Measurements from ENCODE around the gene CYP26C1. TPM values are rescaled to one million over a fixed set of nuclear protein-coding genes. Genes with fewer than 3 reads are reported as not detected.

The CYP26C1 gene
- polyA plus RNA-seq (2013, experiment 1 of 2) = 0.88 TPM
- polyA plus RNA-seq (2013, experiment 2 of 2) = 0.40 TPM

GRCh38 chr10:93059975-93060886 lies at the start of gene CYP26C1:
CYP26C1 (plus strand) TSS chr10:93060798; CDS start chr10:93061264, 466 bp downstream.
- Histone ChIP-seq H3K4me3 (ENCODE audit: extremely low read depth, insufficient read depth, low read length, poor library complexity, severe bottlenecking) (peak within 1 kb of the TSS; percentile 8), H3K4me1 (ENCODE audit: control insufficient read depth, insufficient read depth, low read length, poor library complexity, severe bottlenecking) (peaks cover 19% of the 10 kb centered on the region)
- 20 to 29% methylated on average over 42 to 63 of the region's 67 CpGs for WGBS, 2 experiments (ENCODE audit: insufficient coverage in 2 of 2)

DNA sequence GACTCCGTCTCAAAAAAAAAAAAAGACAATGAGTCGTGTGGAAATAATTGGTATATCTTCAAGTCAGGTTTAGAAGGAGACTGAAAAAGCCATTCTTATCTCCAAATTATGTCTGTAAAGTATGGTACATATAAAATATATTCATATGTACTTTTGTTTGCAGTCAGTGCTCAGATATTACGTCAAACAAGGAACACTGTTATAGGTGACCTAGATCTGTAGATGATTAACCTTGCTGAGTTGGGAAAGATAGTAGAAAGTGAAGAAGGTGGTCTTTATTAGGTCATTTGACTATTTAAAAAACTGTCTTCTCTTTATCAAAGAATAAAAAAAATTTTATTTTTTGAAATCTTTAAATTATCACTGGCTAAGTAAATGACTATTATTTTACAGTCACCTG lies 44.9 kb upstream of the CYP26C1 start:
- Histone ChIP-seq H3K27ac (ENCODE audit: low read depth, low read length, severe bottlenecking) (no peak overlapping the region), H3K36me3 (ENCODE audit: control insufficient read depth, insufficient read depth, low read length) (no peaks in the 10 kb centered on the region), H3K4me3 (ENCODE audit: extremely low read depth, insufficient read depth, low read length, poor library complexity, severe bottlenecking) (no peak overlapping the region), H3K9me3 (ENCODE audit: control insufficient read depth, low read length) (no peaks in the 10 kb centered on the region), H3K4me1 (ENCODE audit: control insufficient read depth, insufficient read depth, low read length, poor library complexity, severe bottlenecking) (no peaks in the 10 kb centered on the region)
- no CpG with 5 or more reads among the region's 3 CpGs for WGBS, 2 experiments (ENCODE audit: insufficient coverage in 2 of 2)

More at GRCh38 chr10:93059975-93060886, at the start of gene CYP26C1:
- Histone ChIP-seq H3K36me3 (ENCODE audit: control insufficient read depth, insufficient read depth, low read length) (no peaks in the 10 kb centered on the region), H3K9me3 (ENCODE audit: control insufficient read depth, low read length) (no peaks in the 10 kb centered on the region), H3K27ac (ENCODE audit: low read depth, low read length, severe bottlenecking) (no peak within 1 kb of the TSS)

DNA sequence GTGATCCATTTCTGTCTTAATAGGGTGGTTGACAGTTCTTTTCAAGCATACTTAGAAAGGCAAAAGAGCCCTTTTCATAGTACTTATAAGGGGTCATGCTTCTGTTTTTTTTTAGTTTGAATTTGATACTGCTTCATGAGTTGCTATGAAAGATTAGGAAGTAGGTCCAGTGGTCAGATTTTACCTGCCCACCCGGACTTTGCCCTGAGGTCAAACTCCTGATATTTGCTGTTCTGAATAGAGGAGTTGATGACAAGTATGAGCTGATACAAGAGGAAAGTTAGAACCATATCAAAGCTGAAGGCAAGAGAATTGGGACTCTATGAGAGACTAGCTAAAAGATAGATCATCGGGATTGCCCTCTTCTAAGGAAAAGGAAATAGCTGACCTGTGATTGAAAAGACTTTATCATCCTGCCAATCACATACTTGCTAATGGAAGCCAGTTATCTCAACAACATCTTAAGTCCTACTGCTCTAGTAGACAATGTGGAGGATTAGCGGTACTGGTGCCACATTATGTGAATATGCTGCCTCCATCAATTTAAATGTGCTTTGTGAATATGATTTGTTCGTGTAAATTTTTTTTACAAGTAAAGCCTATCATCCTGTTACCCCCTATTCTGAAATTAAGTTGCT lies 37.5 kb upstream of the CYP26C1 start:
- H3K4me3 ChIP-seq (ENCODE audit: extremely low read depth, insufficient read depth, low read length, poor library complexity, severe bottlenecking) = no peak overlapping the region
- peaks cover 5% of the 10 kb centered on the region for H3K9me3 ChIP-seq (ENCODE audit: control insufficient read depth, low read length)
- H3K27ac ChIP-seq (ENCODE audit: low read depth, low read length, severe bottlenecking) = no peak overlapping the region
- WGBS, 2 experiments (ENCODE audit: insufficient coverage in 2 of 2) = 82 to 100% methylated on average over 1 of the region's 4 CpGs
- H3K4me1 ChIP-seq (ENCODE audit: control insufficient read depth, insufficient read depth, low read length, poor library complexity, severe bottlenecking) = no peaks in the 10 kb centered on the region
- no peaks in the 10 kb centered on the region for H3K36me3 ChIP-seq (ENCODE audit: control insufficient read depth, insufficient read depth, low read length)

DNA sequence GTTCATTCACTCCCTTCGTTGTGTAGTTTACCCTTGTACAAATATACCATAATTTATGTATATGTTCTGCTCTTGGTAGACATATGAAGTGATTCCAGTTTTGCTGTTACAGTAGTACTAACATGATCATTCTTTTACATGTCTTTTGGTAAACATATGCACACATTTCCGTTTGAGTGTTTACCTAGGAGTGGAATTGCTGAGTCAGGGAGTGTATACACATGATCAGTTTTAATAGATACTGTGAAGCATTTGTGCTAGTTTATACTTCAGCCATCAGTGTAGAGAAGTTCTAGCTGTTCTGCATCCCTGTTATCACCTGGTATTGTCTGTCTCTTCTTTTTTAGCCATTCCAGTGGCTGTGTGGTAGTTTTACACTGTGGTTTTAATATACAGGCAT lies 34.5 kb upstream of the CYP26C1 start:
- no CpG with 5 or more reads among the region's 2 CpGs for WGBS, 2 experiments (ENCODE audit: insufficient coverage in 2 of 2)
- no peaks in the 10 kb centered on the region for H3K36me3 ChIP-seq (ENCODE audit: control insufficient read depth, insufficient read depth, low read length)

DNA sequence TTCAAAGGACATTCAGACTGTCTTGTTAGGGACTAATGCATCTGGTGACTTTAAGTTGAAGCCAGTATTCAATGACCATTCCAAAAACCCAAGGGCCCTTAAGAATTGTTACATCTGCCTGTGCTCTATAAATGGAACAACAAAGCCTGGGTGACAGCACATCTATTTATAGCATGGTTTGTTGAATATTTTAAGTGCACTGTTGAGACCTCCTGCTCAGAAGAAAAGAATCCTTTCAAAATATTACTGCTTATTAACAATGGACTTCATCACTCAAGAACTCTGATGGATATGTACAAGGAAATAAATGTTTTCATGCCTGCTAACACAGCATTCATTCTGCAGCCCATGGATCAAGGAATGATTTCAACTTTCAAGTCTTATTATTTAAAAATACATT lies 33.1 kb upstream of the CYP26C1 start:
- Histone ChIP-seq H3K4me3 (ENCODE audit: extremely low read depth, insufficient read depth, low read length, poor library complexity, severe bottlenecking) (no peak overlapping the region), H3K9me3 (ENCODE audit: control insufficient read depth, low read length) (peaks cover 5% of the 10 kb centered on the region), H3K36me3 (ENCODE audit: control insufficient read depth, insufficient read depth, low read length) (no peaks in the 10 kb centered on the region), H3K4me1 (ENCODE audit: control insufficient read depth, insufficient read depth, low read length, poor library complexity, severe bottlenecking) (peaks cover 12% of the 10 kb centered on the region), H3K27ac (ENCODE audit: low read depth, low read length, severe bottlenecking) (no peak overlapping the region)

More for the DNA sequence above, 34.5 kb upstream of the CYP26C1 start:
- Histone ChIP-seq H3K4me1 (ENCODE audit: control insufficient read depth, insufficient read depth, low read length, poor library complexity, severe bottlenecking) (peaks cover 11% of the 10 kb centered on the region), H3K9me3 (ENCODE audit: control insufficient read depth, low read length) (peaks cover 5% of the 10 kb centered on the region), H3K27ac (ENCODE audit: low read depth, low read length, severe bottlenecking) (no peak overlapping the region), H3K4me3 (ENCODE audit: extremely low read depth, insufficient read depth, low read length, poor library complexity, severe bottlenecking) (no peak overlapping the region)

- Histone ChIP-seq H3K4me3 (ENCODE audit: extremely low read depth, insufficient read depth, low read length, poor library complexity, severe bottlenecking) (no peak overlapping the region), H3K27ac (ENCODE audit: low read depth, low read length, severe bottlenecking) (no peak overlapping the region), H3K36me3 (ENCODE audit: control insufficient read depth, insufficient read depth, low read length) (no peaks in the 10 kb centered on the region), H3K9me3 (ENCODE audit: control insufficient read depth, low read length) (peaks cover 5% of the 10 kb centered on the region), H3K4me1 (ENCODE audit: control insufficient read depth, insufficient read depth, low read length, poor library complexity, severe bottlenecking) (peaks cover 12% of the 10 kb centered on the region)
- no CpG with 5 or more reads among the region's 2 CpGs for WGBS, 2 experiments (ENCODE audit: insufficient coverage in 2 of 2)
Measured at GRCh38 chr10:93028883-93029282, 31.7 kb upstream of the CYP26C1 start.

DNA sequence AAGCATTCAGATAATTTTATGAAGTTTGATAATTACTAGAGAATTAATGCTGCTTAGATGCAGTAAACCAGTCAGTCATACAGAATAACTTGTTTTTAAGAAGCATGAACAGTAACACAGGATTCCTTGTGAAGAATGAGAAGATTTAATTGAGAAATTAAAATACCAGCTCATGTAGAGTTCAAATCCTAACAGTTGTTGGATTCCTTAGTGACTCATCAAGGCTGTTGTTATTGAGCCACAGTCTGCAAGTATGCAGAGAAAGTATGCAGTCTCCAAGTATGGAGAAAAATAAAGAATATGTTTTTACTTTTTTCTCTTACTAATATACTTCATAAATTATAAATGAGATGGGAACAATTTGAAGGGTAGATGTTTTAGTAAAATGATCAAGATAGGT lies 30.2 kb upstream of the CYP26C1 start:
- H3K4me1 ChIP-seq (ENCODE audit: control insufficient read depth, insufficient read depth, low read length, poor library complexity, severe bottlenecking) = peaks cover 12% of the 10 kb centered on the region
- H3K9me3 ChIP-seq (ENCODE audit: control insufficient read depth, low read length) = peaks cover 5% of the 10 kb centered on the region
- no peak overlapping the region for H3K4me3 ChIP-seq (ENCODE audit: extremely low read depth, insufficient read depth, low read length, poor library complexity, severe bottlenecking)
- H3K27ac ChIP-seq (ENCODE audit: low read depth, low read length, severe bottlenecking) = no peak overlapping the region
- H3K36me3 ChIP-seq (ENCODE audit: control insufficient read depth, insufficient read depth, low read length) = no peaks in the 10 kb centered on the region

DNA sequence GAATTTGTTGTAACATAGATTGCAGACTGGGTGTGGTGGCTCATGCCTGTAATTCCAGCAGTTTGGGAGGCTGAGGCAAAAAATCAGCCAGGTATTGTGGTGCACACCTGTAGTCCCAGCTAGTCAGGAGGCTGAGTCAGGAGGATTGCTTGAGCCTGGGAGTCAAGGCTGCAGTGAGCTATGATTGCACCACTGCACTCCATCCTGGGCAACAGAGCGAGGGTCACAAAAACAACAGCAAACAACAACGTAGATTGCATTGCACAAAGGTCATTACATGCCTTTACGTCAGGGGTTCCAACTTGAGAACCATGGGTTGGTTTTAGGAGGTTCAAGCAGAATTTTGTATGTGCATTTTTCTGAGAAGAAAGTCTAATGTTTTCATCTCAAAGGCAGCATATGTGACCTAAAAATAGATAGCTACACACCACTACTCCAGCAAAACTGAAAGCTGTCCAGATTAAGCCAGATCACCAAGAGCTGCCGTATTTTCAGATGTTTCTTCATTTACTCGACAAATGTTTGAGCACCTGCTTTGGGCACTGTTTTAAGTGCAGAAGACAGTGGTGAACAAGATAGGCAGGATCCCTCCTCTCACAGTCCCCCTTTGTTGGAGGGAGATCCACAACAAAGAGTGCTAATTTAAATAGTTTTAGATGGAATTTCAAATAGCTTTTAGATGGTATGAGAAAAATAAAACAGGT lies 28.3 kb upstream of the CYP26C1 start:
- Histone ChIP-seq H3K27ac (ENCODE audit: low read depth, low read length, severe bottlenecking) (no peak overlapping the region), H3K4me3 (ENCODE audit: extremely low read depth, insufficient read depth, low read length, poor library complexity, severe bottlenecking) (no peak overlapping the region)
- 80 to 96% methylated on average over 2 to 3 of the region's 5 CpGs for WGBS, 2 experiments (ENCODE audit: insufficient coverage in 2 of 2)

GRCh38 chr10:93032809-93033137 lies 27.8 kb upstream of the CYP26C1 start:
- WGBS, 2 experiments (ENCODE audit: insufficient coverage in 2 of 2) = 86 to 93% methylated on average over 1 of the region's 1 CpG
- Histone ChIP-seq H3K4me1 (ENCODE audit: control insufficient read depth, insufficient read depth, low read length, poor library complexity, severe bottlenecking) (peaks cover 12% of the 10 kb centered on the region), H3K4me3 (ENCODE audit: extremely low read depth, insufficient read depth, low read length, poor library complexity, severe bottlenecking) (no peak overlapping the region), H3K9me3 (ENCODE audit: control insufficient read depth, low read length) (peaks cover 2% of the 10 kb centered on the region), H3K36me3 (ENCODE audit: control insufficient read depth, insufficient read depth, low read length) (no peaks in the 10 kb centered on the region), H3K27ac (ENCODE audit: low read depth, low read length, severe bottlenecking) (no peak overlapping the region)

More for the DNA sequence above, 28.3 kb upstream of the CYP26C1 start:
- Histone ChIP-seq H3K9me3 (ENCODE audit: control insufficient read depth, low read length) (peaks cover 5% of the 10 kb centered on the region), H3K36me3 (ENCODE audit: control insufficient read depth, insufficient read depth, low read length) (no peaks in the 10 kb centered on the region), H3K4me1 (ENCODE audit: control insufficient read depth, insufficient read depth, low read length, poor library complexity, severe bottlenecking) (peaks cover 12% of the 10 kb centered on the region)

- Histone ChIP-seq H3K4me3 (ENCODE audit: extremely low read depth, insufficient read depth, low read length, poor library complexity, severe bottlenecking) (no peak overlapping the region), H3K9me3 (ENCODE audit: control insufficient read depth, low read length) (no peaks in the 10 kb centered on the region), H3K36me3 (ENCODE audit: control insufficient read depth, insufficient read depth, low read length) (no peaks in the 10 kb centered on the region), H3K27ac (ENCODE audit: low read depth, low read length, severe bottlenecking) (no peak overlapping the region), H3K4me1 (ENCODE audit: control insufficient read depth, insufficient read depth, low read length, poor library complexity, severe bottlenecking) (peaks cover 5% of the 10 kb centered on the region)
- 71% methylated on average over 1 of the region's 1 CpG; no CpG with 5 or more reads in 1 of the 2 experiments for WGBS, 2 experiments (ENCODE audit: insufficient coverage in 2 of 2)
Measured at GRCh38 chr10:93034426-93034825, 26.2 kb upstream of the CYP26C1 start.

Data from mesodermal cell (in vitro differentiated cells).